Activated naive CD8-positive, alpha-beta T cell treated with anti-CD3 and anti-CD28 coated beads, Interleukin-2, amount 10 ng/mL, durations not matched to agents 7 days and 5 days (primary cell): ENCODE measurements around the gene TSEN15. TPM values are rescaled to one million over a fixed set of nuclear protein-coding genes. Genes with fewer than 3 reads are reported as not detected.

ENCODE experiments used
- ATAC-seq: fragments of 150-1000 bp; cut with Tn5 transposase; one replicate; pipeline ENCODE4 v1.10.0; 2021; ENCODE audit warnings: low read depth, moderate library complexity
- POLR2A ChIA-PET: fragments of 350-600 bp; sonication (Branson Sonifier 250); formaldehyde crosslinking; loops from one replicate; lab custom pipeline; 2021; ENCODE audit warnings: antibody characterized with exemption; lab: Charles Lee
- DNase-seq: peaks from one replicate; pipeline ENCODE4 v3.0.0; 2021
- H3K27ac Mint-ChIP-seq: one replicate; pipeline ENCODE4 v1.8.0; 2022; ENCODE audit warnings: mild to moderate bottlenecking, mixed read lengths
- H3K27me3 Mint-ChIP-seq: one replicate; pipeline ENCODE4 v1.8.0; 2022; ENCODE audit warnings: mild to moderate bottlenecking, moderate library complexity, mixed read lengths
- H3K36me3 Mint-ChIP-seq: one replicate; pipeline ENCODE4 v1.8.0; 2021; ENCODE audit warnings: mild to moderate bottlenecking, mixed read lengths
- H3K4me1 Mint-ChIP-seq: one replicate; pipeline ENCODE4 v1.8.0; 2021; ENCODE audit warnings: mixed read lengths
- H3K4me3 Mint-ChIP-seq: one replicate; pipeline ENCODE4 v1.8.0; 2022; ENCODE audit warnings: mild to moderate bottlenecking, moderate library complexity, mixed read lengths
- H3K9me3 Mint-ChIP-seq: one replicate; pipeline ENCODE4 v1.8.0; 2021; ENCODE audit warnings: mixed read lengths
- total RNA-seq, 2 experiments: library from RNA; stranded (reverse); gene quantifications; one replicate each; pipeline ENCODE4 v1.2.3, GENCODE V29; 2021

The TSEN15 gene
- total RNA-seq, 2 experiments from 2014 or later, result 36.5 to 40.0 TPM

DNA sequence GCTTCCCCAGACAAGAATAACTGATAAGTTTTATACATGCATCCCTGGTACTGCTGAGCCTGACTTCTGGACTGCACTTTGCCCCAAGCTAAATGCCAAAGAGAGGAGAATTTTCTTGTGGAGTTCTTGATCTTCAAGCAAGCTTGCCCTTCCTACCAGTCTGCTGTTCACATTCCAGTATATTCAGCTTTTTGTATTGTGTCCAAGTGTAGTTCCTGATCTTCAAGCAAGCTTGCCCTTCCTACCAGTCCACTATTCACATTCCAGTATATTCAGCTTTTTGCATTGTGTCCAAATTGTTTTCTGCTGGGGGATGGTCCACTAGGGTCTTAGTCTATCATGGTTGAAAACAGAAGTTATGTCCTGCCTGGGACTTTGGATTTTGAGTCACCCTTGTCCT, 894 bp upstream of the TSEN15 start:
- Mint-ChIP-seq H3K27me3 (peaks cover 16% of the 10 kb centered on the region), H3K9me3 (peaks cover 2% of the 10 kb centered on the region), H3K4me1 (peaks cover 28% of the 10 kb centered on the region), H3K36me3 (peaks cover 14% of the 10 kb centered on the region), H3K4me3 (peak overlapping the region; percentile 98), H3K27ac (peak overlapping the region; percentile 99)
- ATAC-seq, result no peak
- no peak for DNase-seq
- POLR2A ChIA-PET, result interaction anchor here (1.1 to 1.3 kb wide), 2 partner anchors 17 to 921 kb away, joined by 3 read pairs; no protein-coding TSS in a partner anchor

DNA sequence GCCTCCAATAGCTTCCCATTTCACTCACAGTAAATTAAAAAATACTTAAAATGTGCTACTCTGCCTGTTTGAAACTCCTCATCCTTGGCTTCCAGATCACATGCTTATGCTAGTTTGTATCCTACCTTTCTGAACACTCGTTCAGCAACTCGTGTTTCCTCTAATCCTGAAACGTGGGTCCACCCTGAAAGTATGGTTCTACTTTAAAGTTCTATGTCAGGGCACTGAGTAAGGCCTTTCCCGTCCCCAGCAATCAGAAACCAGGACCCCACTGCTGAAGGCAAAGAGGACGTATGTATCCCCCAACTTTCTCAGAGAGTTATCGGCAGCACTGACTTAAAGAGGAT, 419 bp upstream of the TSEN15 start:
- POLR2A ChIA-PET, result interaction anchor here (0.8 to 1.6 kb wide), 8 partner anchors 12 to 920 kb away, joined by 3 to 4 read pairs (median 3); partner anchors contain the start of genes ARPC5 and EDEM3
- Mint-ChIP-seq H3K27ac (peak overlapping the region; percentile 99), H3K4me1 (peaks cover 28% of the 10 kb centered on the region), H3K27me3 (peaks cover 14% of the 10 kb centered on the region), H3K36me3 (peaks cover 14% of the 10 kb centered on the region), H3K9me3 (peaks cover 2% of the 10 kb centered on the region), H3K4me3 (peak overlapping the region; percentile 98)
- DNase-seq (no peak), ATAC-seq (peak; percentile 31)

DNA sequence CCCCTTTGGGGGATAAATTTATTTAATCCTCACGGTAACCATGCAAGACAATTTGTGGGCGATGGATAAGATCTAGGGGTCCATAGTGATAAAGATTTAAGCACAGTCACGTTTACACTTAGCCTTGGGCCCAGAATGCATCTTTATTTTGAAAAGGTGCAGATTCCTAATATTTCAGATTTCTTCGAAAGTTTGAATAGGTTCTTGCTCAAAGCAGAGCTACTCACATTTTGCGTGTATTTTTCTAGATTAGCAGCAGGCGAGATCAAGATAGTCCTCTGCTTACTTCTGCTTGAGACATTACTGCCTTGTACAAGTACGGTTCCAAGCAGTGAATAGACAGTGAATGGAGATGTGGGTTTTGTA, 647 bp downstream of the TSEN15 start:
- ATAC-seq, result no peak
- POLR2A ChIA-PET, result interaction anchor here (1.1 to 1.6 kb wide), 3 partner anchors 11 to 702 kb away, joined by 3 to 4 read pairs (median 3); partner anchors contain the start of gene EDEM3
- peaks cover 22% of the 10 kb centered on the region for H3K36me3 Mint-ChIP-seq

DNA sequence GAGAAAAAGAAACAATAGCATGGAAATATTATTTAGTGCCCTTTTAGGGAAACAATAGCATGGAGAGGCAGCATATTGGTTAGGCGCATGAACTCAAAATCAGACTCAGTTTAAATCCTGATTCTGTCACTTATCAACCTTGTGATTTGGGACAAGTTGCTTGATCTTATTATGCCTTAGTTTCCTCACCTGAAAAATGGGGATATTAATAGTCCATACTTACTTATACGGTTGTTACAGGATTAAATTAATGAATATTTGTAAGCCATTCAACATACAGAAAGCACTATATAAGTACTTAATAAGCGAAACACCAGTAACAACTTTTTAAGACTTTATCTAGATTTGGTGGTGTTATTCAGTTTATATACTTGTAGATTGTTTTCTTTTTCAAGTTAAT, 1.2 kb downstream of the TSEN15 start:
- POLR2A ChIA-PET, result interaction anchor here (1.6 kb wide), 1 partner anchor 14 kb away, joined by 4 read pairs; no protein-coding TSS in a partner anchor

More for the DNA sequence above, 647 bp downstream of the TSEN15 start:
- Mint-ChIP-seq H3K27ac (peak overlapping the region; percentile 99), H3K4me1 (peaks cover 28% of the 10 kb centered on the region), H3K4me3 (peak overlapping the region; percentile 98), H3K9me3 (peaks cover 2% of the 10 kb centered on the region), H3K27me3 (peaks cover 12% of the 10 kb centered on the region)
- DNase-seq, result no peak

DNA sequence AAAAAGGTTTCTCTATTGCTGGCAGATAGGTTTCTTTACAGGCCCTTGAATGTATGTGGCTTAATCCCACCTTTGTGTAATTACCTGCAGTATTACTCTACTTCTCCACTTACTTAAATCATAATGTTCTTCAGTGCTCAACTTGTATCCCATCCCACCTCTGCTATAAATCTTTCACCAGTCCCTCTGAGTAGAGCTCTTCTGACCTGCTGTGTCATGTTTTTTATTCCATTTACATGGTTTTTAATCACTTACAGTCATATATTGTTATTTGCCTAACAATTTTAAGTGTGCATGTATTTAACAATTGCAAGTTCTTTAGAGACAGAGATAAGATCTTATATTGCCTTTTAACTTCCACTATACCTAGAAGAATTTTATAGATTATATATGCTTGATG, 2.4 kb downstream of the TSEN15 start:
- H3K9me3 Mint-ChIP-seq, result peaks cover 2% of the 10 kb centered on the region
- ATAC-seq (no peak), DNase-seq (no peak)
- no peak overlapping the region for H3K27ac Mint-ChIP-seq
- POLR2A ChIA-PET, result no interaction called here
- peaks cover 23% of the 10 kb centered on the region for H3K36me3 Mint-ChIP-seq
- peaks cover 6% of the 10 kb centered on the region for H3K27me3 Mint-ChIP-seq
- H3K4me1 Mint-ChIP-seq, result peaks cover 28% of the 10 kb centered on the region
- H3K4me3 Mint-ChIP-seq, result peak overlapping the region; percentile 0

More for the DNA sequence above, 1.2 kb downstream of the TSEN15 start:
- DNase-seq (no peak), ATAC-seq (no peak)
- peaks cover 28% of the 10 kb centered on the region for H3K4me1 Mint-ChIP-seq
- H3K27ac Mint-ChIP-seq, result peak overlapping the region; percentile 40
- H3K9me3 Mint-ChIP-seq, result peaks cover 2% of the 10 kb centered on the region
- peaks cover 10% of the 10 kb centered on the region for H3K27me3 Mint-ChIP-seq
- peaks cover 22% of the 10 kb centered on the region for H3K36me3 Mint-ChIP-seq
- H3K4me3 Mint-ChIP-seq, result peak overlapping the region; percentile 98

DNA sequence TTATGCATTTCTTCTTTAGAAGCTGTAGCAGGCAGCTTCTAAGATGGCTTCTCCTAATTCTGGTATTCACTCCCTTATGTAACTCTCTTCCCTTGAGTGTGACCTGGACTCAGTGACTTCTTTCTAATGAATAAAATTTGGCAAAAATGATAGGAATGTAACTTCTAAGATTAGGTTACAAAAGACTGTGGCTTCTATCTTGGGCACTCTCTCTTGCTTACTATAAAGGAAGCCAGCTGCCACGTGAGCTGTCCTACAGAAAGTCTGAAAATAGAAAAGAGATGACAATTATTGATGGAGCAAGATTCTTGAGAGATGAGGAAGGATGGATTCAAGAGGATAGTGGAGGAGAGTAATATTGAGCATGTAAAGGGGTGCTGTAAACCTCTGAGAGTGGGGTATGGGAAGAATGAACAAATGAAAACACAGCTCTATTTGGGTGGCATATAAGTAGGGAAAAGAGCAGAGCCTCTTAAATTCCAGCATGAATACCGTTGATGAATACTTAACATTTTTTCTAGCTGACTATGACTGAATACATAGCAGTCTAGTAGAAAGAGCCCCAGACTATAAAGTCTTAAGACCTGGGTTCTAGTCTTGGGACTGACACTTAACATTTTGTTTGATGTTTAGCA, 5.5 kb downstream of the TSEN15 start:
- ATAC-seq (no peak), DNase-seq (no peak)
- Mint-ChIP-seq H3K27ac (no peak overlapping the region), H3K27me3 (no peaks in the 10 kb centered on the region), H3K9me3 (peaks cover 2% of the 10 kb centered on the region), H3K4me1 (peaks cover 17% of the 10 kb centered on the region), H3K36me3 (peaks cover 31% of the 10 kb centered on the region), H3K4me3 (no peak overlapping the region)
- POLR2A ChIA-PET, result no interaction called here

DNA sequence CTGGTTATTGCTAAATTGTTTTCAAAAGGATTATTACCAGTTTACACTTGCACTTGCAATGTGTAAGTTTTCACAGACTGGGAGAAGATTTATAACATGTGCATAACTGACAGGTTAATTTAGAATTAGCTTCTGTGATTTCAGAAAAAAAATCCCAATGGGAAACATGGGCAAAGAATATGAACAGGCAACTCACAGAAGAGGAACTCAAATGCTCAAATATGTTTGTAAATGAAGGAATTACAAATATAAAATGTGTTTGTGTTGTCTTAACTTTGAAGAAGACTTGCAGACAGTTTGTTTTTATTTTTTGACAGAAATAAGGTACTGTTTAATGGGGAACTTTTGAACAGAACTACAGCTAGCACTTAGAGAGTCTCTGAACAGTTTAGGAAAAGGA, 8.4 kb downstream of the TSEN15 start:
- DNase-seq (no peak), ATAC-seq (no peak)
- POLR2A ChIA-PET, result interaction anchor here (0.5 kb wide), 1 partner anchor 285 kb away, joined by 5 read pairs; no protein-coding TSS in a partner anchor
- H3K4me3 Mint-ChIP-seq, result no peak overlapping the region
- peaks cover 38% of the 10 kb centered on the region for H3K36me3 Mint-ChIP-seq
- peaks cover 2% of the 10 kb centered on the region for H3K4me1 Mint-ChIP-seq
- H3K27ac Mint-ChIP-seq, result no peak overlapping the region
- H3K27me3 Mint-ChIP-seq, result no peaks in the 10 kb centered on the region
- peaks cover 1% of the 10 kb centered on the region for H3K9me3 Mint-ChIP-seq

DNA sequence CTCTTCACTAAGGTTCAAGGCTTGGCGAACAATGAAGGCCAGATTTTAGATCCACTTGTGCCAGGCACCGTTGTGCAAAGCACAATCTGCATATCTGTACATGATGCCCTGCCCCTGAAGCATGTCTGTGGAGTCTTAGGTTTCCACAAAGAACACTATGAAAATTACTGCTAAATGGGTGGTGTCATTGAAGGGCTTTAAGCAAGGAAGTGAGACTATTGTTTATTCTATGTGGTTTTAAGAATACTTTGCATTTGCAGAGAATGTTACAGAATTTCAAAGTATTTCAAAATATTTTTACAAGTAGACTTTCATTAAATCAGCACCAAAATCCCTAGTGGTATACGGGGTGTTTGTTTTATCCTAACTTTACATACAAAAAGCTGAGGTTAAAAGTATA, 8.8 kb downstream of the TSEN15 start:
- POLR2A ChIA-PET, result interaction anchor here (0.5 kb wide), 1 partner anchor 286 kb away, joined by 5 read pairs; no protein-coding TSS in a partner anchor
- H3K4me1 Mint-ChIP-seq, result peaks cover 2% of the 10 kb centered on the region
- H3K27me3 Mint-ChIP-seq, result no peaks in the 10 kb centered on the region
- H3K9me3 Mint-ChIP-seq, result no peaks in the 10 kb centered on the region
- H3K36me3 Mint-ChIP-seq, result peaks cover 35% of the 10 kb centered on the region
- DNase-seq, result no peak
- H3K4me3 Mint-ChIP-seq, result no peak overlapping the region
- ATAC-seq, result no peak
- no peak overlapping the region for H3K27ac Mint-ChIP-seq

DNA sequence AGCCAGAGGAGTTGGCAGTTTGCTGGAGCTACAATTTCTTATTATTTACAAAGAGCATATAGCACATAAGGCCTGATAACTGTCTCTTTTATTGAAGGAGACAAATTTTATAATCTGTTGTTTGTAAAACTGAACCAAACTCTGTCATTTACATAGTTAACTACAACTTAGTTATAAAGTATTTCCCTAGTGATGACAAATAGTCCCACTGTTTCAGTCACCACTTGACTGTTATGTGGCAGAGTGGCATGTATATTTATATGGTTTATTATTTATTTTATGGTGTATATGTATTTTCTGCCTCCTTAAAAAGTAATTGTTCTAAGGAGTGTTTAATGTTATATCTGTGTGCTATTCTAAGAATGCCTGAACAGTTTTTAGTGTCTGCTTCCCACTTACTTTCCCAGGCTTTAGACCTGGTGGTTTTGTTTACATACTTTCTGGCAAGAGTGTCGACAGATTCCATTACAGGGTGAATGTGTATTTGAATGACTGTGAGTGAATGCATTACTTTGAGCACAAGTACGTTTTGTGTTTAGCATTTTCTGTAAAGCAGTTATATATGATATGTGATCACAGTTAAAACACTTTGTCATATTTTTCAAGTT, 10.0 kb downstream of the TSEN15 start:
- H3K27me3 Mint-ChIP-seq, result no peaks in the 10 kb centered on the region
- H3K36me3 Mint-ChIP-seq, result peaks cover 37% of the 10 kb centered on the region
- no peak overlapping the region for H3K27ac Mint-ChIP-seq
- H3K9me3 Mint-ChIP-seq, result no peaks in the 10 kb centered on the region
- POLR2A ChIA-PET, result interaction anchor here (0.5 kb wide), 1 partner anchor 614 kb away, joined by 4 read pairs; no protein-coding TSS in a partner anchor
- no peak overlapping the region for H3K4me3 Mint-ChIP-seq
- DNase-seq (no peak), ATAC-seq (no peak)
- peaks cover 2% of the 10 kb centered on the region for H3K4me1 Mint-ChIP-seq

DNA sequence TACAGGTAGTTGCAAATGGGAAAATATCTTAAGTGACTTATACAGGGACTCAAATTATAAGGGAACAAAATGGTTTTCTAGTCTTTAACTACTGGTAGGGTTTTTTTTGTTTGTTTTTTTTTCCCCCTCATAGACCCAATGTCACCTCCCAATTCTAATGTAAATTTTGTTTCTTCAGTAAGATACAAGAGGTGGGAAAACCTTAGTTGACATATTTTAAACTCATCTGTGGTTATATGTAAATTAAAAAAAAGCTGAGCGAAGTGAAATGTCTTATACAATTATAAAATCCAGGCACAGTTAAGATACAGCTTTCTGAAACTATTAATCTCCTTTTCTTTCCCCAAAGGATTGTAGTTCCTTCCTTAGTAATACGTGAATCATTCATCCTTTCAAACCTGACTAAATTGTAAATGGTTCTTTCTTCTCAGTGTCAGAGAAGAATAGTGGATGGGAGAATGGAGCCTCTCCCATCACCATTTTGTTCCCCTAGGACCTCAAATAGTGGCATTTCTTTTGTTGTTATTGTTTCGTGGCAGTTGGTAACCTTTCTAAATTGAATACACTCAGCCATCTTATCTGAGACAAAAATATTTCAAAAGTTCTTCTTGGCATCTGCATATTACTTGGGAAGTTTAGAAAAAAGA, 11.2 kb downstream of the TSEN15 start:
- H3K4me3 Mint-ChIP-seq, result no peak overlapping the region
- no peak for DNase-seq
- no peaks in the 10 kb centered on the region for H3K27me3 Mint-ChIP-seq
- no peak for ATAC-seq
- H3K36me3 Mint-ChIP-seq, result peaks cover 35% of the 10 kb centered on the region
- peaks cover 2% of the 10 kb centered on the region for H3K4me1 Mint-ChIP-seq
- POLR2A ChIA-PET, result interaction anchor here (1.0 kb wide), 1 partner anchor 11 kb away, joined by 3 read pairs; the partner anchor contains the start of gene TSEN15
- peaks cover 2% of the 10 kb centered on the region for H3K9me3 Mint-ChIP-seq
- no peak overlapping the region for H3K27ac Mint-ChIP-seq

DNA sequence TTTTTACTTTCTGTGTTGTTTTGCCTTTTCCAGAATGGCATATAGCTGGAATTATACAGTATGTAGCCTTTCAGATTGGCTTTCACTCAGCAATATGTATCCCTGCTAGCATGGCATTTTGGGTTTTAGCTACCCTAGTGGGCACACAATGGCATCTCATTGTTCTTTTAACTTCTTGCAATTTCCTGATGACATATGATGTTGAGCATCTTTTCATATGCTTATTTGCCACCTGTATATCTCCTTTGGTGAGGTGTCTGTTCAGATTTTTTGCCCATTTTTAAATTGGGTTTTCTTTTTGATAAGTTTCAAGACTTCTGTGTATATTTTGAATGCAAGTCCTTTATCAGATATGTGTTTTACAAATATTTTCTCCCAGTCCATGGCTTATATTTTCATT, 14.0 kb downstream of the TSEN15 start:
- Mint-ChIP-seq H3K27ac (no peak overlapping the region), H3K4me1 (peaks cover 2% of the 10 kb centered on the region), H3K4me3 (no peak overlapping the region), H3K27me3 (no peaks in the 10 kb centered on the region), H3K9me3 (peaks cover 2% of the 10 kb centered on the region), H3K36me3 (peaks cover 32% of the 10 kb centered on the region)
- DNase-seq (no peak), ATAC-seq (no peak)
- POLR2A ChIA-PET, result no interaction called here

DNA sequence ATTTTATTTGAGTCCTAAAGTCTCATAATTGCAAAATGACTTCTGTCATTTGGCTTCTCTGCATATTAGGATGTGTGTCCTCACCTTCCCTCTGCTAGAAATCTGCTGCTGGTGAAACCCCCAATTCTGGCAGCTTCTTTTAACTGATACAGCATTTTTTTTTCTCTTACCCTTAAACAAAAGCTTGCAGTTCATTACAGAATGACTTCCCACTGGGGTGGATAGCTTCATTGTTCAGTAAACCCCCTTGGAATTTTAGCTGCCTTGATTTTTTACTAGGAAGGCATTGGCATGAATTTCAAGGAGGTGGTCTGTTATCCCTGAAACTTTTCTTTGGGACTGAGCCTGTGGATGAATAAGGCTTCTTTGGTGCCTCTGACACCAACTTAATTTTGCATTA, 16.8 kb downstream of the TSEN15 start:
- POLR2A ChIA-PET, result no interaction called here
- H3K4me1 Mint-ChIP-seq, result peaks cover 2% of the 10 kb centered on the region
- H3K9me3 Mint-ChIP-seq, result peaks cover 2% of the 10 kb centered on the region
- no peaks in the 10 kb centered on the region for H3K27me3 Mint-ChIP-seq
- no peak overlapping the region for H3K4me3 Mint-ChIP-seq
- H3K27ac Mint-ChIP-seq, result no peak overlapping the region
- DNase-seq, result no peak
- H3K36me3 Mint-ChIP-seq, result peaks cover 31% of the 10 kb centered on the region
- no peak for ATAC-seq

DNA sequence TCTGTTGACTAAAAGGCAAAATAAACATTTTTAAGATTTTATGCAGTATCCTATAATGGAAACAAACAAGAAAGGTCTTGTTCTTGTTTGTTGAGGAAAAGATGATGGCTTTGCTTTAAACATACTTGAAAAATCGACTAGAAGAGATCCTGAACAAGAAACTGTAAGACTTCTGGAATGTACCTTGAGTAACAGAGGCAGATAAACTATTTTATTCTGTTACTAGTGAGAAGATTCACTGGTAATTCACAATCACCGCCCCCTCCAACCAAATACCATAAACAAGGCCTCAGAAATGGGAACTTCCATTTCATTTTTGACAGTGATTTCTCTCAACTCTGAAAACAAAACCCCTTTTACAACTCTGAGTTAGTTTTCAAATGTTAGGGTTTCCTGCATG, 18.1 kb downstream of the TSEN15 start:
- Mint-ChIP-seq H3K4me3 (no peak overlapping the region), H3K4me1 (no peaks in the 10 kb centered on the region), H3K27me3 (no peaks in the 10 kb centered on the region), H3K9me3 (peaks cover 2% of the 10 kb centered on the region), H3K27ac (no peak overlapping the region), H3K36me3 (peaks cover 23% of the 10 kb centered on the region)
- no peak for ATAC-seq
- POLR2A ChIA-PET, result no interaction called here
- no peak for DNase-seq
